Heart left ventricle (tissue), 16 donors: ENCODE data around the gene VRTN. TPM values are rescaled to one million over a fixed set of nuclear protein-coding genes. Genes with fewer than 3 reads are reported as not detected.
A peak's percentile ranks its signal among the peaks of the same experiment; 100 is the strongest.

ENCODE experiments used
- ATAC-seq, 4 donors: fragments of 200-7000 bp; cut with Tn5 transposase; one replicate each; pipeline ENCODE4 v1.9.1; 2020 to 2022; ENCODE audit warnings: moderate library complexity in 4 of 4, mild to moderate bottlenecking in 3 of 4, moderate number of reproducible peaks in 1 of 4
- DNase-seq, 5 donors: peaks; one replicate each; pipeline ENCODE4 v3.0.0-alpha.2; 2020
- H3K27ac ChIP-seq, 12 donors: fragments of 200-600 bp; sonication (generic) in 4 of 12; one replicate each; pipeline versions ENCODE4 v1.5.0 to v1.8.0; 2016 to 2022; ENCODE audit warnings: mild to moderate bottlenecking in 2 of 12
- H3K27me3 ChIP-seq, 9 donors: fragments of 200-600 bp; sonication (generic) in 2 of 9; one replicate each; pipeline versions ENCODE4 v1.5.1 to v1.8.0; 2016 to 2022; ENCODE audit warnings: mild to moderate bottlenecking in 3 of 9
- H3K36me3 ChIP-seq, 9 donors: fragments of 200-600 bp; sonication (generic) in 2 of 9; one replicate each; pipeline versions ENCODE4 v1.5.0 to v1.8.0; 2018 to 2022; ENCODE audit warnings: mild to moderate bottlenecking in 2 of 9
- H3K4me1 ChIP-seq, 12 donors: fragments of 200-600 bp; sonication (generic) in 4 of 12; one replicate each; pipeline versions ENCODE4 v1.5.0 to v1.8.0; 2016 to 2022; ENCODE audit warnings: mild to moderate bottlenecking in 3 of 12
- H3K4me3 ChIP-seq, 12 donors: fragments of 200-600 bp; sonication (generic) in 4 of 12; one replicate each; pipeline versions ENCODE4 v1.5.0 to v1.8.0; 2017 to 2022; ENCODE audit warnings: mild to moderate bottlenecking in 9 of 12, moderate library complexity in 4 of 12
- H3K9me3 ChIP-seq, 12 donors: fragments of 200-600 bp; sonication (generic) in 4 of 12; one replicate each; pipeline versions ENCODE4 v1.5.0 to v1.8.0; 2016 to 2022; ENCODE audit warnings: mild to moderate bottlenecking in 1 of 12
- POLR2A ChIP-seq, 2 donors: fragments of 450-650 bp; IDR thresholded peaks; one replicate each; pipeline ENCODE4 v1.6.1; 2017; ENCODE audit warnings: antibody characterized with exemption in 2 of 2, mild to moderate bottlenecking in 2 of 2, moderate library complexity in 2 of 2
- WGBS, 4 donors: extraction: QIAGEN DNeasy Blood & Tissue Kit in 2 of 4; methylation state at CpG; one replicate each; pipeline versions ENCODE4 v1.1.5 to v1.1.7; 2013 to 2018; 5-methylcytosine and 5-hydroxymethylcytosine counted together
- intact Hi-C, 10 donors: fragments of 100-400 bp; cut with DNase I; formaldehyde crosslinking; loops; one replicate each; pipeline versions ENCODE4 v1.11.1 to v1.14.2; 2022
- polyA plus RNA-seq, 2 donors: library from polyadenylated mRNA; stranded (reverse); fragments of 200-250 nt; gene quantifications; one replicate each; pipeline ENCODE4 v1.2.3, GENCODE V29; 2013
- total RNA-seq, 9 donors: library from RNA; depleted of rRNA in 2 of 9; stranded (reverse); fragments of >200 nt in 2 of 9; fragmentation: NEBNext Ultra II Directional in 3 of 9; extraction: Animal tissue kit (Norgen Biotek cat#: 25700) in 3 of 9; gene quantifications; one replicate each; pipeline versions ENCODE4 v1.1.0 to v1.2.4, GENCODE V29; 2016 to 2023
- TF ChIP-seq, protein P1 (sequence below), 12 donors: fragments of 200-600 bp; sonication (generic) in 4 of 12; IDR thresholded peaks; one replicate each; pipeline versions ENCODE4 v1.5.0 to v1.8.0; 2018 to 2022; ENCODE audit warnings: antibody characterized with exemption in 12 of 12, mild to moderate bottlenecking in 5 of 12
- donor health status: ischemic (EF 13 %, LVEDD 7.1; RV severe dilation, severe dysfunction).
- donor health status: healthy with polysubstance abuse.
- donor health status: DM: no; HTN: yes; CAD: no.
- donor health status: DM: no; HTN: no; CAD: no.
- donor health status: ischemic (EF 25% LVEDD 6.9; RV normal size, moderate dysfunction).
- donor health status: ischemic (EF 25% LVEDD 5.7; RV mildly dilated, moderate dysfunction).
- donor health status: healthy.
- donor health status: DM: yes; HTN: yes; CAD: no.
- donor health status: ischemic (EF 35%, LVEDD 5.7; RV mildly dilated, moderate dysfunction).
- donor health status: nonischemic (EF 11% LVEDD 7.7; RV severe dilation, severe dysfunction).
- donor health status: DM: yes; HTN: yes; CAD: no.
- donor health status: PGD.
- donor health status: ischemic (EF 29% LVEDD 5.4; RV normal size, mild dysfunction).
- donor health status: nonischemic (EF 23%, LVEDD 6.1; RV moderate dilation, normal function).

VRTN gene
- total and polyA plus RNA-seq, 11 donors, result not detected

DNA sequence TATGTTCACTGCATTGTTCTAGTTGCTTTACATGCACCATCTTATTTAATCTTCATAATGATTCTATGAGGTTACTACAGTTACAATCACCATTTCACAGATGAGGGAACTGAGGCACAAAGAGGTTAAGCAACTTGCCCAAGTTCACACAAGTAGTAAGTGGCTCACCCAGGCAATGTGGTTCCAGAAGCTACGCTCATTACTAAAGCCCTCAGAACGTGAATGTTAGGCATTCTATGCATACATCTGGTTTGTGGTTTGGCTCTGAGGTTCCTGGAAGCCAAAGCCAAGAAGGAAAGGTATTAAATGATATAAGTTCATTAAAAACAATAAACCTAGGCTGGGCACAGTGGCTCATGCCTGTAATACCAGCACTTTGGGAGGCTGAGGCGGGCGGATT lies 14.4 kb upstream of the VRTN start:
- H3K27ac ChIP-seq, result no peak overlapping the region
- no peaks in the 10 kb centered on the region for H3K36me3 ChIP-seq
- ATAC-seq (no peak), DNase-seq (no peak)
- H3K4me3 ChIP-seq, result no peak overlapping the region
- 79 to 84% (median 83%) methylated on average over 4 of the region's 4 CpGs for WGBS, 4 donors
- H3K9me3 ChIP-seq, result no peaks in the 10 kb centered on the region
- H3K4me1 ChIP-seq, result no peaks in the 10 kb centered on the region
- TF ChIP-seq, protein P1, sequence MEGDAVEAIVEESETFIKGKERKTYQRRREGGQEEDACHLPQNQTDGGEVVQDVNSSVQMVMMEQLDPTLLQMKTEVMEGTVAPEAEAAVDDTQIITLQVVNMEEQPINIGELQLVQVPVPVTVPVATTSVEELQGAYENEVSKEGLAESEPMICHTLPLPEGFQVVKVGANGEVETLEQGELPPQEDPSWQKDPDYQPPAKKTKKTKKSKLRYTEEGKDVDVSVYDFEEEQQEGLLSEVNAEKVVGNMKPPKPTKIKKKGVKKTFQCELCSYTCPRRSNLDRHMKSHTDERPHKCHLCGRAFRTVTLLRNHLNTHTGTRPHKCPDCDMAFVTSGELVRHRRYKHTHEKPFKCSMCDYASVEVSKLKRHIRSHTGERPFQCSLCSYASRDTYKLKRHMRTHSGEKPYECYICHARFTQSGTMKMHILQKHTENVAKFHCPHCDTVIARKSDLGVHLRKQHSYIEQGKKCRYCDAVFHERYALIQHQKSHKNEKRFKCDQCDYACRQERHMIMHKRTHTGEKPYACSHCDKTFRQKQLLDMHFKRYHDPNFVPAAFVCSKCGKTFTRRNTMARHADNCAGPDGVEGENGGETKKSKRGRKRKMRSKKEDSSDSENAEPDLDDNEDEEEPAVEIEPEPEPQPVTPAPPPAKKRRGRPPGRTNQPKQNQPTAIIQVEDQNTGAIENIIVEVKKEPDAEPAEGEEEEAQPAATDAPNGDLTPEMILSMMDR (IDR thresholded peaks at IDR 0.05), result no peak
- no peak for TF ChIP-seq POLR2A (IDR thresholded peaks at IDR 0.05)
- H3K27me3 ChIP-seq, result no peaks in the 10 kb centered on the region
- intact Hi-C loops, result no loop called here

DNA sequence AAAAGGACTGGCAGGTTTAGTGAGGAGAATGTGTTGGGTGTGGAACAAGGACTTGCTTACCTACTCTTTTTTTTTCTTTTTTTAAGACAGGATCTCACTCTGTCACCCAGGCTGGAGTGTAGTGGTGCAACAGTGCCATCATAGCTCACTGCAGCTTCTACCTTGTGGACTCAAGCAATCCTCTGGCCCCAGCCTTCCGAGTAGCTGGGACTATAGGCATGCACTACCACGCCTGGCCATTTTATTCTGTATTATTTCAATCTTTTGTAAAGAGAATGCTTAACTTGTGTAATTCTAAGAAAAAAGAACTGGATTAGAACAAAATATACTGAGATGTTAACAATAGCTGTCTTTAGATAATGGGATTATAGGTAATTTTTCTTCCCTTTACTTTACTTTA lies 1.9 kb upstream of the VRTN start:
- intact Hi-C loops, result no loop called here
- Histone ChIP-seq H3K9me3 (no peaks in the 10 kb centered on the region), H3K27me3 (peaks cover 0 to 22% (median 5%) of the 10 kb centered on the region in 9 donors), H3K36me3 (no peaks in the 10 kb centered on the region), H3K4me3 (no peak overlapping the region), H3K27ac (no peak overlapping the region), H3K4me1 (no peaks in the 10 kb centered on the region)
- 71 to 84% (median 77%) methylated on average over 2 of the region's 2 CpGs for WGBS, 4 donors
- ATAC-seq, result no peak
- TF ChIP-seq POLR2A (IDR thresholded peaks at IDR 0.05), result no peak
- TF ChIP-seq, protein P1 (IDR thresholded peaks at IDR 0.05), result peak in 1 of 12 donors; percentile 7
- no peak for DNase-seq

DNA sequence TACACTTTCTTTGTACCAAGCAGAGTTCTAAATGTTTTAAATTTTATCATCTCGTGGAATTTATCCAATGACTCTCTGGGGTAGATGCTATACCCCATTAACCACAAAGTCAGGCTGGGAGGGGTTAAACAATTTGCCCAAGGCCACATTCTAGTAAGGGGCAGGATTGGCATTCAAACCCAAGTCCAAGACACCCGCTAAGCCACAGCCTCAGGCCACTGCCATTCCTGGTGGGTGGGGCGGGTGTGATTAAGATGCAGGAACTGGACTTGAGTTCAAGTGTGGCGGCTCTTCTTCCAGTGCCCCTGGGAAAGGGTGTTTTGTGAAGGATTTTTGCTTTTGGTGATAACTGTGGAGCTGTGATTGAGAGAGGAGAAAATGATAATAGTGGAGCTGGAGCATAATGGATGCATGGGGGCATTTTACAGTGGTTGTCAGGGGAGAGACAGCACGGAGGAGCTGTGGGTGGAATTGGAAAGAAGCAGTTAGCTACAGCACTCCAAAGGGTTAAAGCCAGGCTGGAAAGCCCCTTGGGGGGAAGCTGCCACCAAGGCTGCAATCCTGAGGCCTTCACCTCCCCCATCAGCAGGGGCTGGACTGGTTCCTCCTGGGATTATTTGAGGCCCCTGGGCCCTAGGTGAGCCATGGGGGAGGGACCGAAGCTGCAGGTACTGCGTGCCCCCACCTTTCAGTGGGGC lies 1.0 kb upstream of the VRTN start:
- intact Hi-C loops, result no loop called here
- 68 to 74% (median 72%) methylated on average over 7 of the region's 7 CpGs for WGBS, 4 donors
- H3K4me1 ChIP-seq, result no peaks in the 10 kb centered on the region
- no peaks in the 10 kb centered on the region for H3K9me3 ChIP-seq
- DNase-seq (no peak), ATAC-seq (no peak)
- H3K27me3 ChIP-seq, result peaks cover 0 to 31% (median 5%) of the 10 kb centered on the region in 9 donors
- no peak overlapping the region for H3K4me3 ChIP-seq
- H3K27ac ChIP-seq, result no peak overlapping the region
- TF ChIP-seq POLR2A (IDR thresholded peaks at IDR 0.05), result no peak
- TF ChIP-seq, protein P1 (IDR thresholded peaks at IDR 0.05), result no peak
- H3K36me3 ChIP-seq, result no peaks in the 10 kb centered on the region

DNA sequence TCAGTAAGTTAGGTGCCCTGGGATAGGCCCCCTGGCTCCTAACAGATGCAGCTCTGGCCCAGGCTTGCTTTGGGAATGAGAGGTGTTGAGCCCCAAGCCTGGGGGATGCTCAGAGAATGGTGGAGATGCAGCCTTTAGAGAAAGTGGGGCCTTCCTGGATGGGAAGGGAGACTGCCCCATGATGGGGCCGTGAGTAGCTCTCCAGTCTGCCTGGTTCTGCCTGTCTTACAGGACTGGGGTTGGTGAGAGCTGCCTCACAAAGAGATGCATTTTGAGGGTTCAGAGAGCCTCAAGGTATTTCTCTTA lies 523 bp upstream of the VRTN start:
- DNase-seq (no peak), ATAC-seq (no peak)
- H3K4me3 ChIP-seq, result no peak overlapping the region
- TF ChIP-seq, protein P1 (IDR thresholded peaks at IDR 0.05), result no peak
- no peak for TF ChIP-seq POLR2A (IDR thresholded peaks at IDR 0.05)
- H3K9me3 ChIP-seq, result no peaks in the 10 kb centered on the region
- no peak overlapping the region for H3K27ac ChIP-seq
- no peaks in the 10 kb centered on the region for H3K4me1 ChIP-seq
- peaks cover 0 to 36% (median 5%) of the 10 kb centered on the region in 9 donors for H3K27me3 ChIP-seq
- WGBS, 4 donors, result 25 to 73% (median 45%) methylated on average over 1 of the region's 1 CpG
- H3K36me3 ChIP-seq, result no peaks in the 10 kb centered on the region
- intact Hi-C loops, result no loop called here
